GM19238 (cell line): ENCODE measurements around the gene GOLT1B.

Experiments used
- DNase-seq: peaks from one replicate; pipeline ENCODE4 v3.0.0; 2011; ENCODE audit warnings: low spot score; ENCODE audit not compliant: insufficient read length

The GOLT1B gene

DNA sequence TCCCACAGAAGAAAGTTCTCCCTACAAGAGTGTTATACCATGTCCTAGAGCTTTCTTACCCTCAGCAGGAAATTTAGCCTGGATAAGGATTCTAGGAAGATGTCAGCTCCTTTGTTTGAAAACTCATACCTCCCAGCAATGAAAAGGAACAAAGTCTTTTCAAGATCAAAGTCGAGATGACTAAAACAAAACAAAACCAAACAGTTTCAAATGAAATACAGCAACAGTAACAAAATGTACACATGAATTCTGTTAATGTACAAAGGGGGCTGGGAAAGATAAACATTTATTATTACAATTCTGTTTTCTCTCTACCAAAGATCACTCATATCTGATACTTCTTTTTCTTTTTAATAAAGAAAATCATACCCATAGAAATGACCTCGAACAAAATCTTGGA is 61.3 kb downstream of the GOLT1B start:
- DNase-seq, result no peak

GRCh38 chr12:21566223-21566906 is 64.8 kb downstream of the GOLT1B start:
- no peak for DNase-seq

GRCh38 chr12:21566907-21567394 is 65.4 kb downstream of the GOLT1B start:
- no peak for DNase-seq
